Heart right ventricle (tissue), 16 donors: ENCODE data around the gene MLLT3. TPM values are rescaled to one million over a fixed set of nuclear protein-coding genes. Genes with fewer than 3 reads are reported as not detected.

Experiments
- ATAC-seq, 8 donors: fragments of 200-7000 bp; cut with Tn5 transposase; one replicate each; pipeline ENCODE4 v1.9.1; 2020; ENCODE audit warnings: mild to moderate bottlenecking in 8 of 8, moderate library complexity in 8 of 8, moderate number of reproducible peaks in 1 of 8
- DNase-seq, 2 donors: peaks; one replicate each; pipeline ENCODE4 v3.0.0-alpha.2; 2020
- H3K27ac ChIP-seq, 10 donors: fragments of 200-600 bp; sonication (generic) in 2 of 10; one replicate each; pipeline versions ENCODE4 v1.5.0 to v1.8.0; 2020 to 2022; ENCODE audit warnings: mild to moderate bottlenecking in 3 of 10
- H3K27me3 ChIP-seq, 7 donors: fragments of 200-600 bp; one replicate each; pipeline ENCODE4 v1.8.0; 2021 to 2022; ENCODE audit warnings: mild to moderate bottlenecking in 2 of 7
- H3K36me3 ChIP-seq, 9 donors: fragments of 200-600 bp; sonication (generic) in 1 of 9; one replicate each; pipeline versions ENCODE4 v1.5.0 to v1.8.0; 2020 to 2022; ENCODE audit warnings: mild to moderate bottlenecking in 2 of 9
- H3K4me1 ChIP-seq, 9 donors: fragments of 200-600 bp; sonication (generic) in 1 of 9; one replicate each; pipeline versions ENCODE4 v1.5.0 to v1.8.0; 2020 to 2022; ENCODE audit warnings: mild to moderate bottlenecking in 4 of 9
- H3K4me3 ChIP-seq, 10 donors: fragments of 200-600 bp; sonication (generic) in 2 of 10; one replicate each; pipeline versions ENCODE4 v1.5.0 to v1.8.0; 2020 to 2022; ENCODE audit warnings: mild to moderate bottlenecking in 7 of 10, moderate library complexity in 2 of 10
- H3K9me3 ChIP-seq, 11 donors: fragments of 200-600 bp in 10 of 11; sonication (generic) in 2 of 11; one replicate each; pipeline versions ENCODE4 v1.5.0 to v1.8.0; 2013 to 2022; ENCODE audit warnings: mild to moderate bottlenecking in 2 of 11, control low read depth in 1 of 11, moderate library complexity in 1 of 11
- CTCF ChIP-seq, 9 donors: fragments of 200-600 bp; sonication (generic) in 2 of 9; IDR thresholded peaks; one replicate each; pipeline versions ENCODE4 v1.5.0 to v1.8.0; 2021 to 2022; ENCODE audit warnings: antibody characterized with exemption in 9 of 9, mild to moderate bottlenecking in 5 of 9, moderate library complexity in 1 of 9
- WGBS, 2 donors: extraction: QIAGEN DNeasy Blood & Tissue Kit; methylation state at CpG; one replicate each; pipeline ENCODE4 v1.1.7; 2013; ENCODE audit warnings: inconsistent platforms in 1 of 2; 5-methylcytosine and 5-hydroxymethylcytosine counted together
- intact Hi-C, 10 donors: fragments of 100-400 bp; cut with DNase I; formaldehyde crosslinking; loops; one replicate each; pipeline versions ENCODE4 v1.11.1 to v1.14.2; 2022
- polyA plus RNA-seq, 2 donors: library from polyadenylated mRNA; stranded (reverse); fragments of 200-250 nt; gene quantifications; one replicate each; pipeline ENCODE4 v1.2.3, GENCODE V29; 2013
- total RNA-seq, 10 donors: library from RNA; stranded (reverse); fragmentation: NEBNext Ultra II Directional in 3 of 10; extraction: Animal tissue kit (Norgen Biotek cat#: 25700) in 3 of 10; gene quantifications; one replicate each; pipeline versions ENCODE4 v1.2.1 to v1.2.4, GENCODE V29; 2021 to 2023
- donor health status: Arrhythmogenic right ventricular cardiomyopathy.
- donor health status: ischemic (EF 13 %, LVEDD 7.1; RV severe dilation, severe dysfunction).
- donor health status: healthy with polysubstance abuse.
- donor health status: DM: no; HTN: yes; CAD: no.
- donor health status: DM: no; HTN: no; CAD: no.
- donor health status: ischemic (EF 25% LVEDD 6.9; RV normal size, moderate dysfunction).
- donor health status: ischemic (EF 25% LVEDD 5.7; RV mildly dilated, moderate dysfunction).
- donor health status: healthy.
- donor health status: DM: yes; HTN: yes; CAD: no.
- donor health status: Ischemic cardiomyopathy.
- donor health status: ischemic (EF 35%, LVEDD 5.7; RV mildly dilated, moderate dysfunction).
- donor health status: nonischemic (EF 11% LVEDD 7.7; RV severe dilation, severe dysfunction).
- donor health status: DM: yes; HTN: yes; CAD: no.
- donor health status: PGD.
- donor health status: ischemic (EF 29% LVEDD 5.4; RV normal size, mild dysfunction).
- donor health status: nonischemic (EF 23%, LVEDD 6.1; RV moderate dilation, normal function).

The MLLT3 gene
- total and polyA plus RNA-seq, 12 donors = 4.3 to 22.7 (median 13.5) TPM

GRCh38 chr9:20506099-20506900 is 116.0 kb downstream of the MLLT3 start:
- Histone ChIP-seq H3K9me3 (peaks cover 0 to 5% (median 0%) of the 10 kb centered on the region in 11 donors), H3K27ac (no peak overlapping the region), H3K4me1 (peaks cover 0 to 34% (median 15%) of the 10 kb centered on the region in 9 donors), H3K36me3 (no peaks in the 10 kb centered on the region), H3K27me3 (no peaks in the 10 kb centered on the region), H3K4me3 (no peak overlapping the region)
- 83 to 91% methylated on average over 11 of the region's 11 CpGs for WGBS, 2 donors
- intact Hi-C loops = no loop called here
- no peak for TF ChIP-seq CTCF (IDR thresholded peaks at IDR 0.05)
- no peak for ATAC-seq
- no peak for DNase-seq

- TF ChIP-seq CTCF (IDR thresholded peaks at IDR 0.05) = no peak
- no peak overlapping the region for H3K4me3 ChIP-seq
- intact Hi-C loops = no loop called here
- H3K9me3 ChIP-seq = peaks cover 0 to 5% (median 0%) of the 10 kb centered on the region in 11 donors
- no peaks in the 10 kb centered on the region for H3K36me3 ChIP-seq
- 97% methylated on average over 5 of the region's 5 CpGs for WGBS, 2 donors
- H3K4me1 ChIP-seq = peaks cover 0 to 34% (median 15%) of the 10 kb centered on the region in 9 donors
- H3K27ac ChIP-seq = no peak overlapping the region
- ATAC-seq (no peak), DNase-seq (no peak)
- no peaks in the 10 kb centered on the region for H3K27me3 ChIP-seq
Measured at GRCh38 chr9:20505574-20505973, 116.7 kb downstream of the MLLT3 start.

GRCh38 chr9:20504930-20505329 is 117.4 kb downstream of the MLLT3 start:
- Histone ChIP-seq H3K27me3 (no peaks in the 10 kb centered on the region), H3K4me3 (no peak overlapping the region), H3K9me3 (peaks cover 0 to 5% (median 0%) of the 10 kb centered on the region in 11 donors), H3K27ac (no peak overlapping the region), H3K4me1 (peaks cover 0 to 34% (median 15%) of the 10 kb centered on the region in 9 donors), H3K36me3 (no peaks in the 10 kb centered on the region)
- no peak for TF ChIP-seq CTCF (IDR thresholded peaks at IDR 0.05)
- DNase-seq (no peak), ATAC-seq (no peak)
- intact Hi-C loops = no loop called here
- WGBS, 2 donors = 100% methylated on average over 1 of the region's 1 CpG

GRCh38 chr9:20500101-20500500 is 122.2 kb downstream of the MLLT3 start:
- Histone ChIP-seq H3K9me3 (peaks cover 0 to 5% (median 0%) of the 10 kb centered on the region in 11 donors), H3K4me3 (no peak overlapping the region), H3K27me3 (no peaks in the 10 kb centered on the region), H3K4me1 (peaks cover 0 to 17% (median 0%) of the 10 kb centered on the region in 9 donors), H3K36me3 (no peaks in the 10 kb centered on the region), H3K27ac (no peak overlapping the region)
- DNase-seq (no peak), ATAC-seq (no peak)
- 97 to 98% methylated on average over 2 of the region's 2 CpGs for WGBS, 2 donors
- no peak for TF ChIP-seq CTCF (IDR thresholded peaks at IDR 0.05)
- intact Hi-C loops = no loop called here
